ENCODE measurements around the gene ZNF98.

Gene ZNF98

DNA sequence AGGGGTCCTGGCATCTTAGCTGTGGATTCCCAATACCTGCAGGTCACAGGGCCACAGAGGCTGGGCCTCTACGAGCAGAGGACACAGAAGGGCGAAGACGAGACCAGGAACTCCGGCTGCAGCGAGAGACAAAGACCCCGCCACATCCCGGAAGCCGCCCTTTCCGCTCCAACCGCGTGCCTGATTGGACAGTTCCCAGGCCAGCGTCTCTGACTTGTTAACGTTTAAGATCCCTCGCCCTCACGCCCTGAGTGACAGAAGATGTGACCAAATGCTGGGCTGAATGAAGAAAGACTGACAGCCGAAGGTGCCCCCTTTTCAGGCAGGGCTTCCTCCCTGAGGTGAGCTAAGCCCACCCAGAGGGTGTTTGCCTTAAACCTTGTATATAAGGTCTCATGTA lies at the start of gene ZNF98:
Gene ZNF98, minus strand, starts transcription at position 136 of the 400 bp plus-strand sequence. Its CDS starts 122 bp downstream, at position 14.
- DNase-seq (ENCODE audit: low read depth in 2 of 2) = no peak

- no peak for DNase-seq (ENCODE audit: low read depth in 2 of 2)
These were observed 24.5 kb upstream of the ZNF98 start for GRCh38 chr19:22446605-22447004.

GRCh38 chr19:22438011-22438410 lies 15.9 kb upstream of the ZNF98 start:
- no peak for DNase-seq (ENCODE audit: low read depth in 2 of 2)

DNA sequence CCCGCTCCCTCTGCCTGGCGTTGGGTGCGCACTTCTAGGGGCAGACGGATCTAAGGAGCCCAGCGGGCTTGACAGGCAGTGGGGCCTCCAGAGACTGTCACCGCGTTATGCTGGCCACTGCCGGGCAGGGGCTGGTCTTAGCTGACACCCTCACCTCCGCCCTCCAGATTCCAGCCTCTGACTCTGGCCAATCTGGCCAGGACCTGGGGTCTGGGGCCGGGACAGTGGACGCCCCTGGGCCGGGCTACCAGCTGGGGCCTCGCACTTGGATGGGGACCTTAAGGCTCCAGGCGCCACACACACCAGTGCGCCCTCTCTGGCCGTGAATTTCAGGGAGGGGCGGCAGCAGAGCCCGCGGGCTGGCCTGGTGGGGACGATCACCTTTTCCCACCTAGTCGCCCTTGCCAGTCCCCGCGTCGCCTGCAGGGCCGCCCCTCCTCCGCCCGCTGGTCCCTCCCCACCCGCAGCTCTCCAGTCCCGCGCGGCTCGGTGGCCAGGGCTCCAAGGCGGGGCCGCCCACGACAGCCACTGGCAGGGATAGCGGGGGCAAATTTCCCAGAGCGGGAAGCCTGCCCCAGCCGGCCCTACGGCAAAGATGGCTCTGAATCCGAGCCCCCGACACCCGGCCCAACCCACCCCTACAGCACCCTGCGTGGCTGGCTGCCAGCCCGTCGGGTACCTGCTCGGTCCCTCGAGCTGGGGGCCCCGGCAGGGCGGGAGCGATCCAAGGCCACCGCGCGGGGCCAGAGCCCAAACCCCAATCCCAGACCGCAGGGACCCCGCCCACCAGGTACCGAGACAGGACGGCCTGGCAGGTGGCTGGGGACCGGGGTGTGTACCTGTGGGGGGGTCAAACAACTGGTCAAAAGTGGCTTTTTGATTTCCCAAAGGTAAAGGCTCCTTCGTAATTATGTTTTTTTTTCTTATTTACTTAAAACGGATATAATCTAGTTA lies 6.1 kb upstream of the ZNF98 start:
- DNase-seq (ENCODE audit: low read depth in 2 of 2) = no peak

DNA sequence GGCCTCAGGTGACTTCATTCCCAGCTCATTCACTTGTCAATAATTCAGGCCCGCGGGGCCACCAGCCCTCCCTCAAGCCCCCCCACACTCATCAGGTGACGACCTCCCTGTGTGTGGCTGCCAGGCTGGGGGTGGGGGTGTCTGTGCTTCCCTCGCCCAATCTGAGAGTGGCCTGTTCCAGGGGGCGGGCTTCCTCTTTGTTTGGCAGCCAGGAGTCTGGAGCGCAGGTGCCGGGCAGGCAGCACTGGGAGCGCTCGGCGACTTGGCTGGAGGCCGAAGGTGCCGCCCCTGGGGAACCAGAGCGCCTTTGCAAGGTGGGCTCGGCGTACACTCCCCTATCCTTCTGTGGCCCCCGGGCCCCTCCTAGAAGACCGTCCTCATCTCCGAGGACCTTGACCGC lies 5.4 kb upstream of the ZNF98 start:
- no peak for DNase-seq (ENCODE audit: low read depth in 2 of 2)

- no peak for DNase-seq (ENCODE audit: low read depth in 2 of 2)
These were observed 4.8 kb upstream of the ZNF98 start for GRCh38 chr19:22426901-22427300.

DNA sequence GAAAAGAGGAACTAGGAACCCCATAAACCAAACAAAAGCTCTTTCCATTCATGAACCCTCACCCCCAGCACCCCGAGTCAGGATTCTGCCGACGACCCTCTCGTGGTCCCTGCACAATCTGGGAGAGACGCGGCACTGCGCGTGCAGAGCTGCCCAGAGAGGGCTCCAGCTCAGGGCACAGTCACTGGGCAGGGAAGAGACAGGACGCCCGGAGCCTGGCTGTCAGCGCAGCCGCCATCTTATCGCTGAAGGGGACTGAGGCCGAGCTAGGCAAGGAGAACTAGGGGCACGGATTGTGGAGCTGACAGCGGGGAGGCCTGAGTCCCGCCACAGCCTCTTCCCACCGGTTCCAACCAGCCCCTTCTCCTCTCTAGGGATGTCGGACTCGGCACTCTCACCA lies 349 bp downstream of the ZNF98 start:
- no peak for DNase-seq (ENCODE audit: low read depth in 2 of 2)

GRCh38 chr19:22354665-22355064 lies 67.5 kb downstream of the ZNF98 start:
- DNase-seq (ENCODE audit: low read depth in 2 of 2) = no peak

All from stimulated activated CD4-positive, alpha-beta T cell treated with anti-CD3 and anti-CD28 coated beads, Interleukin-15, amount 100 ng/mL, for 48 hours (primary cell).